H1 (cell line): ENCODE measurements around the gene RETREG1. TPM values are rescaled to one million over a fixed set of nuclear protein-coding genes. Genes with fewer than 3 reads are reported as not detected.

Experiments used
- CTCF ChIA-PET: fragments of 300-600 bp; sonication (Branson Sonifier 250); formaldehyde crosslinking; loops from one replicate; lab custom pipeline; 2021; ENCODE audit not compliant: partially characterized antibody; lab: Charles Lee
- POLR2A ChIA-PET: fragments of 300-600 bp; sonication (Branson Sonifier 250); formaldehyde crosslinking; loops from one replicate; lab custom pipeline; 2021; ENCODE audit warnings: inconsistent platforms; ENCODE audit not compliant: partially characterized antibody; lab: Charles Lee
- DNase-seq, 2 experiments: peaks; one replicate each; pipeline versions ENCODE4 v3.0.0 to v3.0.0-alpha.2; 2010 to 2022; ENCODE audit warnings: low spot score in 2 of 2, low read depth in 1 of 2, mixed read lengths in 1 of 2
- FAIRE-seq: peaks from 2 replicates; lab custom pipeline; 2011; peaks lifted over from hg19 to GRCh38; lab: Jason Lieb, UNC
- H2AFZ ChIP-seq: 2 replicates; pipeline ENCODE4 v1.8.1; 2012; ENCODE audit warnings: low read length, inconsistent platforms
- H2AK5ac ChIP-seq: 2 replicates; pipeline ENCODE4 v1.6.1; 2013; ENCODE audit warnings: low read depth, low read length
- H2BK120ac ChIP-seq: replicated peaks from 2 replicates; pipeline ENCODE3; 2013; ENCODE audit warnings: low read depth, low read length, inconsistent platforms
- H2BK12ac ChIP-seq: 2 replicates; pipeline ENCODE4 v1.6.1; 2013; ENCODE audit warnings: low read depth, low read length
- H2BK15ac ChIP-seq: 2 replicates; pipeline ENCODE4 v1.6.1; 2013; ENCODE audit warnings: low read length
- H2BK20ac ChIP-seq: 2 replicates; pipeline ENCODE4 v1.6.1; 2013; ENCODE audit warnings: low read length
- H2BK5ac ChIP-seq: 2 replicates; pipeline ENCODE4 v1.6.1; 2013; ENCODE audit warnings: low read depth, low read length
- H3K14ac ChIP-seq: 2 replicates; pipeline ENCODE4 v1.6.1; 2013; ENCODE audit warnings: inconsistent platforms; ENCODE audit not compliant: insufficient read length
- H3K18ac ChIP-seq: 2 replicates; pipeline ENCODE4 v1.6.1; 2013; ENCODE audit warnings: low read length; ENCODE audit errors: extremely low read depth
- H3K23ac ChIP-seq: 2 replicates; pipeline ENCODE4 v1.6.1; 2013; ENCODE audit warnings: inconsistent platforms; ENCODE audit not compliant: insufficient read length
- H3K23me2 ChIP-seq: 2 replicates; pipeline ENCODE4 v1.6.1; 2013; ENCODE audit warnings: low read depth, low read length
- H3K27ac ChIP-seq: 2 replicates; pipeline ENCODE4 v1.6.1; 2011; ENCODE audit warnings: low read depth, low read length, inconsistent platforms
- H3K27me3 ChIP-seq, 4 experiments: replicated peaks in 1 of 4; 1 replicate in 1 of 4; 2 replicates in 3 of 4; pipeline versions ENCODE4 v1.6.1 to v1.8.1; 2011 to 2013; ENCODE audit warnings: low read length in 3 of 4, mild to moderate bottlenecking in 3 of 4, inconsistent platforms in 2 of 4, mixed read lengths in 2 of 4, moderate library complexity in 1 of 4; ENCODE audit not compliant: control insufficient read depth in 3 of 4, insufficient read depth in 3 of 4; ENCODE audit errors: extremely low read depth in 1 of 4
- H3K36me3 ChIP-seq, 4 experiments: 2 replicates each; pipeline versions ENCODE4 v1.6.1 to v1.8.1; 2011 to 2013; ENCODE audit warnings: mild to moderate bottlenecking in 4 of 4, low read length in 3 of 4, moderate library complexity in 2 of 4, control low read depth in 1 of 4, inconsistent platforms in 1 of 4; ENCODE audit not compliant: insufficient read depth in 4 of 4, control insufficient read depth in 2 of 4
- H3K4ac ChIP-seq: replicated peaks from 2 replicates; pipeline ENCODE3; 2013; ENCODE audit warnings: low read length, low read depth, mixed read lengths, inconsistent platforms; ENCODE audit not compliant: insufficient read length
- H3K4me1 ChIP-seq, 4 experiments: replicated peaks in 1 of 4; 1 replicate in 1 of 4; 2 replicates in 3 of 4; pipeline versions ENCODE4 v1.6.1 to v1.8.1; 2011 to 2013; ENCODE audit warnings: low read length in 3 of 4, inconsistent platforms in 2 of 4, mixed read lengths in 1 of 4; ENCODE audit not compliant: insufficient read depth in 4 of 4, control insufficient read depth in 3 of 4
- H3K4me2 ChIP-seq, 2 experiments: 2 replicates each; pipeline versions ENCODE4 v1.6.1 to v1.8.1; 2011 to 2013; ENCODE audit warnings: low read depth in 2 of 2, low read length in 2 of 2, control low read depth in 1 of 2, inconsistent platforms in 1 of 2, mild to moderate bottlenecking in 1 of 2; ENCODE audit not compliant: insufficient read depth in 1 of 2
- H3K4me3 ChIP-seq, 4 experiments: fragments of 200-600, 300-600 bp in 1 of 4; sonication (generic), shearing (Covaris generic), sonication (Bioruptor Twin) in 1 of 4; 2 replicates each; pipeline versions ENCODE4 v1.5.1 to v1.8.1; 2011 to 2016; ENCODE audit warnings: low read length in 4 of 4, low read depth in 3 of 4, control low read depth in 2 of 4, inconsistent platforms in 2 of 4, mild to moderate bottlenecking in 2 of 4, mixed read lengths in 1 of 4, moderate library complexity in 1 of 4; ENCODE audit not compliant: insufficient read depth in 2 of 4; ENCODE audit errors: extremely low read depth in 1 of 4
- H3K56ac ChIP-seq: replicated peaks from 2 replicates; pipeline ENCODE3; 2013; ENCODE audit warnings: low read depth, mild to moderate bottlenecking, mixed read lengths, low read length, inconsistent platforms; ENCODE audit not compliant: insufficient read length
- H3K79me1 ChIP-seq: 2 replicates; pipeline ENCODE4 v1.6.1; 2013; ENCODE audit warnings: low read depth, low read length, control low read depth
- H3K79me2 ChIP-seq, 2 experiments: 2 replicates each; pipeline versions ENCODE4 v1.6.1 to v1.8.1; 2012 to 2013; ENCODE audit warnings: low read length in 2 of 2, mild to moderate bottlenecking in 2 of 2, inconsistent platforms in 1 of 2; ENCODE audit not compliant: insufficient read depth in 2 of 2, control insufficient read depth in 1 of 2
- H3K9ac ChIP-seq, 4 experiments: replicated peaks in 1 of 4; 1 replicate in 1 of 4; 2 replicates in 3 of 4; pipeline versions ENCODE4 v1.6.1 to v1.8.1; 2011 to 2013; ENCODE audit warnings: low read depth in 3 of 4, low read length in 3 of 4, control low read depth in 2 of 4, mild to moderate bottlenecking in 2 of 4, moderate library complexity in 2 of 4, inconsistent platforms in 1 of 4; ENCODE audit errors: extremely low read depth in 1 of 4
- H3K9me3 ChIP-seq, 2 experiments: 2 replicates each; pipeline versions ENCODE4 v1.6.1 to v1.8.1; 2012 to 2013; ENCODE audit warnings: mild to moderate bottlenecking in 2 of 2, moderate library complexity in 2 of 2, control low read depth in 1 of 2, inconsistent platforms in 1 of 2, low read depth in 1 of 2, low read length in 1 of 2, mixed read lengths in 1 of 2; ENCODE audit not compliant: insufficient read depth in 2 of 2
- H4K20me1 ChIP-seq, 2 experiments: replicated peaks in 1 of 2; 2 replicates each; pipeline versions ENCODE3 to v1.8.1; 2011 to 2013; ENCODE audit warnings: inconsistent platforms in 2 of 2, low read length in 2 of 2, mild to moderate bottlenecking in 1 of 2; ENCODE audit not compliant: insufficient read depth in 2 of 2, control insufficient read depth in 1 of 2
- H4K5ac ChIP-seq: 2 replicates; pipeline ENCODE4 v1.6.1; 2013; ENCODE audit warnings: low read length, low read depth, mixed read lengths, inconsistent platforms; ENCODE audit not compliant: insufficient read length
- H4K8ac ChIP-seq: 2 replicates; pipeline ENCODE4 v1.8.0; 2013; ENCODE audit warnings: mild to moderate bottlenecking, moderate library complexity, low read length, inconsistent platforms; ENCODE audit not compliant: insufficient read depth; ENCODE audit errors: extremely low read depth
- H4K91ac ChIP-seq: replicated peaks from 2 replicates; pipeline ENCODE3; 2013; ENCODE audit warnings: low read length, mixed read lengths, inconsistent platforms; ENCODE audit not compliant: insufficient read length
- CEBPB ChIP-seq: IDR thresholded peaks from 2 replicates; pipeline ENCODE4 v1.6.1; 2012; ENCODE audit warnings: low read depth, low read length
- CTBP2 ChIP-seq: IDR thresholded peaks from 2 replicates; pipeline ENCODE4 v1.7.0; 2011; ENCODE audit warnings: borderline replicate concordance, mild to moderate bottlenecking, moderate library complexity, mixed read lengths, low read length; ENCODE audit not compliant: insufficient read depth, insufficient read length
- NRF1 ChIP-seq: IDR thresholded peaks from 2 replicates; pipeline ENCODE4 v1.6.1; 2011; ENCODE audit warnings: mild to moderate bottlenecking, low read depth, low read length, improper control_type of control experiment
- SAP30 ChIP-seq: fragments of 300-600 bp; sonication (generic); IDR thresholded peaks from 2 replicates; pipeline ENCODE4 v1.7.1; 2012; ENCODE audit warnings: low read length, moderate library complexity, mild to moderate bottlenecking, inconsistent platforms; ENCODE audit not compliant: insufficient read depth, insufficient replicate concordance
- TEAD4 ChIP-seq: IDR thresholded peaks from 2 replicates; pipeline ENCODE4 v1.6.1; 2012; ENCODE audit warnings: low read depth, low read length, inconsistent platforms, mixed read lengths
- WGBS, 2 experiments: shearing (Covaris generic) in 1 of 2; methylation state at CpG; one replicate each; pipeline versions ENCODE4 v1.1.6 to v1.1.7; 2013 to 2015; ENCODE audit warnings: low lambda C conversion rate in 2 of 2, mixed read lengths in 2 of 2, inconsistent platforms in 1 of 2, low coverage in 1 of 2, missing lambda C conversion rate in 1 of 2; ENCODE audit not compliant: insufficient replicate concordance in 2 of 2, insufficient coverage in 1 of 2, insufficient read length in 1 of 2; ENCODE audit errors: extremely low coverage in 1 of 2, missing lambda C conversion rate in 1 of 2; 5-methylcytosine and 5-hydroxymethylcytosine counted together
- polyA plus RNA-seq, 7 experiments: library from polyadenylated mRNA; depleted of rRNA in 3 of 7; stranded (reverse) in 5 of 7; unstranded in 2 of 7; fragments of >200 nt in 5 of 7; fragments of 200-250 nt in 2 of 7; gene quantifications; 1 replicate in 5 of 7; 2 replicates in 1 of 7; 4 replicates in 1 of 7; pipeline versions ENCODE4 v1.2.1 to v1.2.3, GENCODE V29; 2011 to 2013; ENCODE audit warnings: missing spikeins in 2 of 7, mixed read lengths in 2 of 7
- total RNA-seq: library from RNA; stranded (reverse); fragmentation: NEBNext Ultra II Directional; extraction: Animal tissue kit (Norgen Biotek cat#: 25700); gene quantifications from 2 replicates; pipeline ENCODE4 v1.2.1, GENCODE V29; 2021

RETREG1 gene
- total and polyA plus RNA-seq, 2 of the 8 experiments (the other 6 are each of a cell fraction or from before 2014, with no cell fraction given), result 0.62 to 1.9 TPM

- H3K9me3 ChIP-seq, result no peaks in the 10 kb centered on the region
- H2BK120ac ChIP-seq, result no peak overlapping the region
- no peak overlapping the region for H2BK5ac ChIP-seq
- H3K79me2 ChIP-seq, result no peaks in the 10 kb centered on the region
- no peak overlapping the region for H2BK12ac ChIP-seq
- H3K4me3 ChIP-seq, result no peak overlapping the region
- H2AFZ ChIP-seq, result no peak overlapping the region
- no peaks in the 10 kb centered on the region for H3K36me3 ChIP-seq
- H3K4me2 ChIP-seq, result no peak overlapping the region
- H4K5ac ChIP-seq, result no peak overlapping the region
- no peak overlapping the region for H3K23ac ChIP-seq
- WGBS, 2 experiments, result 88% methylated on average over 6 of the region's 6 CpGs; no CpG with 5 or more reads in 1 of the 2 experiments
- H3K27ac ChIP-seq, result no peak overlapping the region
- no peak overlapping the region for H4K8ac ChIP-seq
- no peak overlapping the region for H3K18ac ChIP-seq
- no peak overlapping the region for H4K91ac ChIP-seq
- no peak overlapping the region for H2BK20ac ChIP-seq
- H2AK5ac ChIP-seq, result no peak overlapping the region
- no peak overlapping the region for H3K9ac ChIP-seq
- CTCF ChIA-PET, result interaction anchor here (1.2 to 4.2 kb wide), 3 partner anchors 11 to 44 kb away, joined by 3 to 19 read pairs (median 4); no protein-coding TSS in a partner anchor
- FAIRE-seq (no peak), DNase-seq (no peak)
- POLR2A ChIA-PET, result no interaction called here
- H4K20me1 ChIP-seq, result no peaks in the 10 kb centered on the region
- H3K56ac ChIP-seq, result no peak overlapping the region
- H3K14ac ChIP-seq, result no peak overlapping the region
- H2BK15ac ChIP-seq, result no peak overlapping the region
- no peaks in the 10 kb centered on the region for H3K27me3 ChIP-seq
- 0 out of 2 replicates have a peak, but pooled peaks cover 2% of the 10 kb centered on the region for H3K79me1 ChIP-seq
- H3K4me1 ChIP-seq, result peaks cover 0 to 8% (median 0%) of the 10 kb centered on the region in 4 experiments; a peak in 2 of 7 replicates
- H3K23me2 ChIP-seq, result no peaks in the 10 kb centered on the region
- H3K4ac ChIP-seq, result no peak overlapping the region
- no peak for TF ChIP-seq NRF1
- TF ChIP-seq CTBP2, result no peak
- TF ChIP-seq TEAD4, result no peak
- TF ChIP-seq SAP30, result no peak
- no peak for TF ChIP-seq CEBPB
- TF ChIP-seq, all 59 proteins: peak for 0
Measured at GRCh38 chr5:16595881-16596580, 20.8 kb downstream of the RETREG1 start.
